Hepatocyte (in vitro differentiated cells): ENCODE measurements around the gene DNER.

Experiments used
- EZH2 ChIP-seq: fragments of 200-600 bp; sonication (generic); IDR thresholded peaks from 2 replicates; pipeline ENCODE4 v1.6.1; 2016; ENCODE audit warnings: antibody characterized with exemption, mild to moderate bottlenecking, borderline replicate concordance
- TF ChIP-seq, protein P1 (sequence below): fragments of 200-600 bp; sonication (generic); IDR thresholded peaks from 2 replicates; pipeline ENCODE4 v1.5.1; 2016; ENCODE audit warnings: antibody characterized with exemption, mild to moderate bottlenecking; ENCODE audit not compliant: poor library complexity

DNA sequence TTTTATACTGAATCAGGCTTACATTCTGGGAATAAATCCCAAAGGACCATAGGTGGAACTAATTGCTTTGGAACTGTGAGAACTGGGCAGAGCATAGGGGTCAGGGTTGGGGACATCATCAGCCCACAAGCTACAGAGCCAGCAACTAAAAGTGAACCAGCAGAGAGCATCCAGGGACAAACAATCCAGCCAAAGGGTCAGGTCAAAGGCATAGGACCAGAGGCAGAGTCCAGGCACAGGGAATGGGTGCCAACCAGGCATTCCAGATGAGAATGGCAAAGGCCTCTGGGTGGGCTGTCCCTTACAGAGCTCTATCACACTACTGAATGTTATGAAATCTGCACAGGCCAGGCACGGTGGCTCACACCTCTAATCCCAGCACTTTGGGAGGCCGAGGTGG lies 12.3 kb upstream of the DNER start:
- TF ChIP-seq, protein P1, sequence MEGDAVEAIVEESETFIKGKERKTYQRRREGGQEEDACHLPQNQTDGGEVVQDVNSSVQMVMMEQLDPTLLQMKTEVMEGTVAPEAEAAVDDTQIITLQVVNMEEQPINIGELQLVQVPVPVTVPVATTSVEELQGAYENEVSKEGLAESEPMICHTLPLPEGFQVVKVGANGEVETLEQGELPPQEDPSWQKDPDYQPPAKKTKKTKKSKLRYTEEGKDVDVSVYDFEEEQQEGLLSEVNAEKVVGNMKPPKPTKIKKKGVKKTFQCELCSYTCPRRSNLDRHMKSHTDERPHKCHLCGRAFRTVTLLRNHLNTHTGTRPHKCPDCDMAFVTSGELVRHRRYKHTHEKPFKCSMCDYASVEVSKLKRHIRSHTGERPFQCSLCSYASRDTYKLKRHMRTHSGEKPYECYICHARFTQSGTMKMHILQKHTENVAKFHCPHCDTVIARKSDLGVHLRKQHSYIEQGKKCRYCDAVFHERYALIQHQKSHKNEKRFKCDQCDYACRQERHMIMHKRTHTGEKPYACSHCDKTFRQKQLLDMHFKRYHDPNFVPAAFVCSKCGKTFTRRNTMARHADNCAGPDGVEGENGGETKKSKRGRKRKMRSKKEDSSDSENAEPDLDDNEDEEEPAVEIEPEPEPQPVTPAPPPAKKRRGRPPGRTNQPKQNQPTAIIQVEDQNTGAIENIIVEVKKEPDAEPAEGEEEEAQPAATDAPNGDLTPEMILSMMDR: no peak
- no peak for TF ChIP-seq EZH2
